Suprapubic skin (tissue), 4 donors: ENCODE measurements around the gene ZNF77.

Experiments used
- EP300 ChIP-seq: sonication (generic); formaldehyde crosslinking; IDR thresholded peaks from one replicate; pipeline ENCODE4 v1.6.1; 2017; ENCODE audit warnings: antibody characterized with exemption
- POLR2A ChIP-seq, 2 donors: fragments of 450-650 bp; IDR thresholded peaks; one replicate each; pipeline ENCODE4 v1.6.1; 2017; ENCODE audit warnings: antibody characterized with exemption in 2 of 2, mild to moderate bottlenecking in 2 of 2, moderate library complexity in 2 of 2
- POLR2AphosphoS5 ChIP-seq, 3 donors: sonication (generic); formaldehyde crosslinking; IDR thresholded peaks; one replicate each; pipeline ENCODE4 v1.6.1; 2017; ENCODE audit warnings: antibody characterized with exemption in 3 of 3
- TF ChIP-seq, protein P1 (sequence below), 2 donors: fragments of 200-600 bp in 1 of 2; fragments of 450-650 bp in 1 of 2; sonication (generic) in 1 of 2; IDR thresholded peaks; one replicate each; pipeline ENCODE4 v1.5.1; 2016 to 2019; ENCODE audit warnings: antibody characterized with exemption in 2 of 2, mild to moderate bottlenecking in 1 of 2, moderate library complexity in 1 of 2

DNA sequence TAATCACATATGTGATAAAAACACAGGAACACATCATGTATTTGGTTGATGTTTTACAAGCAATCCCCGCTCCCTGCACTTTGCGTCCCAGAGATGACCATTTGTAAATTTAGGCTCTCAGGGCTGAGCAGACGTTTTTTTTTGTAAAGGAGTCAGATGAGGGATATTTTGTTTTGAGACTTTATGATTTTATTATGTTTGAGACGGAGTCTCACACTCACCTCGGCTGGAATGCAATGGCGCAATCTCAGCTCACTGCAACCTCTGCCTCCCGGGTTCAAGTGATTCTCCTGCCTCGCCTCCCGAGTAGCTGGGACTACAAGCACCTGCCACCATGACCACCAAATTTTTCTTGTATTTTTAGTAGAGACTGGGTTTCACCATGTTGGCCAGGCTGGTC, 34.0 kb upstream of the ZNF77 start:
- TF ChIP-seq, protein P1, sequence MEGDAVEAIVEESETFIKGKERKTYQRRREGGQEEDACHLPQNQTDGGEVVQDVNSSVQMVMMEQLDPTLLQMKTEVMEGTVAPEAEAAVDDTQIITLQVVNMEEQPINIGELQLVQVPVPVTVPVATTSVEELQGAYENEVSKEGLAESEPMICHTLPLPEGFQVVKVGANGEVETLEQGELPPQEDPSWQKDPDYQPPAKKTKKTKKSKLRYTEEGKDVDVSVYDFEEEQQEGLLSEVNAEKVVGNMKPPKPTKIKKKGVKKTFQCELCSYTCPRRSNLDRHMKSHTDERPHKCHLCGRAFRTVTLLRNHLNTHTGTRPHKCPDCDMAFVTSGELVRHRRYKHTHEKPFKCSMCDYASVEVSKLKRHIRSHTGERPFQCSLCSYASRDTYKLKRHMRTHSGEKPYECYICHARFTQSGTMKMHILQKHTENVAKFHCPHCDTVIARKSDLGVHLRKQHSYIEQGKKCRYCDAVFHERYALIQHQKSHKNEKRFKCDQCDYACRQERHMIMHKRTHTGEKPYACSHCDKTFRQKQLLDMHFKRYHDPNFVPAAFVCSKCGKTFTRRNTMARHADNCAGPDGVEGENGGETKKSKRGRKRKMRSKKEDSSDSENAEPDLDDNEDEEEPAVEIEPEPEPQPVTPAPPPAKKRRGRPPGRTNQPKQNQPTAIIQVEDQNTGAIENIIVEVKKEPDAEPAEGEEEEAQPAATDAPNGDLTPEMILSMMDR (IDR thresholded peaks at IDR 0.05): no peak
- TF ChIP-seq POLR2A (IDR thresholded peaks at IDR 0.05) (no peak), EP300 (no peak), POLR2AphosphoS5 (IDR thresholded peaks at IDR 0.05) (no peak)
